Liver (tissue), 9 donors: ENCODE data around the gene VPS13C. TPM values are rescaled to one million over a fixed set of nuclear protein-coding genes. Genes with fewer than 3 reads are reported as not detected.

Experiments used
- DNase-seq: peaks from one replicate; pipeline ENCODE4 v3.0.0-alpha.2; 2017; ENCODE audit warnings: low spot score
- H3K27ac ChIP-seq, 2 donors: one replicate each; pipeline ENCODE4 v1.7.0; 2013; ENCODE audit warnings: inconsistent platforms in 2 of 2, low read length in 2 of 2, control low read depth in 1 of 2, low read depth in 1 of 2, mild to moderate bottlenecking in 1 of 2
- H3K27me3 ChIP-seq, 4 donors: one replicate each; pipeline versions ENCODE4 v1.6.1 to v1.7.0; 2013; ENCODE audit warnings: low read length in 3 of 4, inconsistent platforms in 1 of 4, mild to moderate bottlenecking in 1 of 4, moderate library complexity in 1 of 4; ENCODE audit not compliant: control insufficient read depth in 4 of 4, insufficient read depth in 4 of 4
- H3K36me3 ChIP-seq, 4 donors: one replicate each; pipeline versions ENCODE4 v1.6.1 to v1.7.0; 2013; ENCODE audit warnings: low read length in 3 of 4, mild to moderate bottlenecking in 3 of 4, low read depth in 1 of 4, moderate library complexity in 1 of 4; ENCODE audit not compliant: control insufficient read depth in 4 of 4, insufficient read depth in 3 of 4
- H3K4me1 ChIP-seq, 4 donors: one replicate each; pipeline versions ENCODE4 v1.6.1 to v1.7.0; 2013; ENCODE audit warnings: low read length in 3 of 4, mild to moderate bottlenecking in 3 of 4, moderate library complexity in 1 of 4; ENCODE audit not compliant: control insufficient read depth in 4 of 4, insufficient read depth in 4 of 4
- H3K4me3 ChIP-seq, 3 donors: one replicate each; pipeline versions ENCODE4 v1.6.1 to v1.7.0; 2013; ENCODE audit warnings: low read length in 3 of 3, control low read depth in 1 of 3, low read depth in 1 of 3, mild to moderate bottlenecking in 1 of 3
- H3K9ac ChIP-seq, 2 donors: one replicate each; pipeline ENCODE4 v1.7.0; 2013; ENCODE audit warnings: low read length in 2 of 2, mild to moderate bottlenecking in 2 of 2, moderate library complexity in 2 of 2, control low read depth in 1 of 2, low read depth in 1 of 2
- H3K9me3 ChIP-seq, 4 donors: one replicate each; pipeline versions ENCODE4 v1.6.1 to v1.7.0; 2013; ENCODE audit warnings: low read length in 3 of 4; ENCODE audit not compliant: control insufficient read depth in 4 of 4
- CTCF ChIP-seq: fragments of 150-350 bp; IDR thresholded peaks from 2 replicates; pipeline ENCODE4 v1.5.1; 2017; ENCODE audit warnings: improper control_type of control experiment, low read depth, low read length; ENCODE audit not compliant: missing input control
- EGR1 ChIP-seq, 2 donors: IDR thresholded peaks; 2 replicates each; pipeline ENCODE4 v1.6.1; 2016 to 2018; ENCODE audit warnings: antibody characterized with exemption in 2 of 2, low read depth in 2 of 2
- FOXA1 ChIP-seq: IDR thresholded peaks from 2 replicates; pipeline ENCODE4 v1.6.1; 2016; ENCODE audit warnings: antibody characterized with exemption
- FOXA2 ChIP-seq: IDR thresholded peaks from 2 replicates; pipeline ENCODE4 v1.6.1; 2016; ENCODE audit warnings: antibody characterized with exemption
- GABPA ChIP-seq, 2 donors: IDR thresholded peaks in 1 of 2; conservative IDR thresholded peaks in 1 of 2; 2 replicates each; pipeline ENCODE4 v1.6.1; 2016; ENCODE audit warnings: antibody characterized with exemption in 2 of 2, mild to moderate bottlenecking in 1 of 2, moderate library complexity in 1 of 2
- HNF4G ChIP-seq: IDR thresholded peaks from 2 replicates; pipeline ENCODE4 v1.6.1; 2016; ENCODE audit warnings: antibody characterized with exemption
- NR2F2 ChIP-seq: IDR thresholded peaks from 2 replicates; pipeline ENCODE4 v1.6.1; 2016; ENCODE audit warnings: antibody characterized with exemption
- RAD21 ChIP-seq, 2 donors: IDR thresholded peaks; 2 replicates each; pipeline ENCODE4 v1.6.1; 2016; ENCODE audit warnings: antibody characterized with exemption in 2 of 2, mild to moderate bottlenecking in 2 of 2
- REST ChIP-seq: IDR thresholded peaks from 2 replicates; pipeline ENCODE4 v1.6.1; 2016; ENCODE audit warnings: antibody characterized with exemption, mild to moderate bottlenecking
- RXRA ChIP-seq, 2 donors: IDR thresholded peaks; 2 replicates each; pipeline ENCODE4 v1.6.1; 2017 to 2018; ENCODE audit warnings: antibody characterized with exemption in 2 of 2, mild to moderate bottlenecking in 1 of 2
- SP1 ChIP-seq: IDR thresholded peaks from 2 replicates; pipeline ENCODE4 v1.6.1; 2018; ENCODE audit warnings: antibody characterized with exemption, mild to moderate bottlenecking
- TAF1 ChIP-seq: conservative IDR thresholded peaks from 2 replicates; pipeline ENCODE4 v1.6.1; 2016; ENCODE audit warnings: antibody characterized with exemption, mild to moderate bottlenecking
- YY1 ChIP-seq: IDR thresholded peaks from 2 replicates; pipeline ENCODE4 v1.6.1; 2016; ENCODE audit warnings: antibody characterized with exemption, mild to moderate bottlenecking
- WGBS: extraction: QIAGEN DNeasy Blood & Tissue Kit; methylation state at CpG from one replicate; pipeline ENCODE4 v1.1.7; 2013; 5-methylcytosine and 5-hydroxymethylcytosine counted together
- polyA plus RNA-seq, 2 donors: library from polyadenylated mRNA; stranded (reverse) in 1 of 2; unstranded in 1 of 2; fragments of 200-250 nt in 1 of 2; fragments of >200 nt in 1 of 2; fragmentation: Nextera tagmentation in 1 of 2; extraction: Ambion mirVana in 1 of 2; gene quantifications; one replicate each; pipeline versions ENCODE4 v1.2.1 to v1.2.3, GENCODE V29; 2013 to 2015
- total RNA-seq, 2 donors: library from RNA; depleted of rRNA; stranded (reverse); fragments of >200 nt; gene quantifications; one replicate each; pipeline ENCODE4 v1.2.3, GENCODE V29; 2014
- TF ChIP-seq, protein P1 (sequence below): IDR thresholded peaks from 2 replicates; pipeline ENCODE4 v1.6.1; 2016; ENCODE audit warnings: antibody characterized with exemption
- TF ChIP-seq, protein P2 (sequence below): IDR thresholded peaks from 2 replicates; pipeline ENCODE4 v1.6.1; 2016; ENCODE audit warnings: antibody characterized with exemption
- TF ChIP-seq, protein P3 (sequence below): IDR thresholded peaks from 2 replicates; pipeline ENCODE4 v1.6.1; 2016; ENCODE audit warnings: antibody characterized with exemption
- donor health status: healthy.
- donor health status: healthy.
- donor health status: healthy.
- donor health status: healthy.
- donor health status: healthy.

VPS13C gene
- total and polyA plus RNA-seq, 4 donors, result 5.4 to 42.0 (median 17.4) TPM

DNA sequence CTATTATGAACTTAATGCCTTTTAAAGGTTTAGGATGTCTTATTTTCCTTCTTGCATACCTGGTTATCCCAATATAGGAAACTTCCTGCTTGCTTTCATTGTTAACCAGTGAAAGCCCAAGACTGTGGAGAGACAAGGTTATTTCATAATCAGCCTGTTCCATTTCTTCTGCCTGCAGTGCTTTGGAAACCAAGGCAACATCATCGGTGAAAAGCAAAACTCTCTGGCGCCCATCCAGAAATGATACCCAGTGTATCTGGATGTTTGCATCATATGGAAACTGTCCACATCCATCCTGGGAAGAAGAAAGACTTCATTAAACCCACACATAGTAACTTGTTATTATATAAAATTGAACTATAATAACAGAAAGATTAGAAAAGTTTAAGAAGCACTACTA is 170.1 kb downstream of the VPS13C start:
- no peak for DNase-seq
- H3K36me3 ChIP-seq, result peaks cover 0 to 30% (median 9%) of the 10 kb centered on the region in 4 donors
- WGBS, result 92% methylated on average over 2 of the region's 2 CpGs
- no peaks in the 10 kb centered on the region for H3K4me1 ChIP-seq
- H3K9me3 ChIP-seq, result peaks cover 0 to 4% (median 0%) of the 10 kb centered on the region in 4 donors
- no peaks in the 10 kb centered on the region for H3K27me3 ChIP-seq
- H3K9ac ChIP-seq, result no peak overlapping the region
- H3K27ac ChIP-seq, result no peak overlapping the region
- TF ChIP-seq REST (no peak), GABPA (IDR thresholded peaks at IDR 0.05 in 1 of 2, conservative IDR thresholded peaks at IDR 0.05 in 1 of 2) (no peak), NR2F2 (no peak), YY1 (no peak), EGR1 (IDR thresholded peaks at IDR 0.05; ENCODE audit: low read depth in 2 of 2) (no peak), RXRA (IDR thresholded peaks at IDR 0.05) (no peak), HNF4G (no peak), FOXA1 (no peak), RAD21 (IDR thresholded peaks at IDR 0.05) (no peak)
- TF ChIP-seq, protein P1, sequence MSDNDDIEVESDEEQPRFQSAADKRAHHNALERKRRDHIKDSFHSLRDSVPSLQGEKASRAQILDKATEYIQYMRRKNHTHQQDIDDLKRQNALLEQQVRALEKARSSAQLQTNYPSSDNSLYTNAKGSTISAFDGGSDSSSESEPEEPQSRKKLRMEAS, result no peak
- TF ChIP-seq, protein P2, sequence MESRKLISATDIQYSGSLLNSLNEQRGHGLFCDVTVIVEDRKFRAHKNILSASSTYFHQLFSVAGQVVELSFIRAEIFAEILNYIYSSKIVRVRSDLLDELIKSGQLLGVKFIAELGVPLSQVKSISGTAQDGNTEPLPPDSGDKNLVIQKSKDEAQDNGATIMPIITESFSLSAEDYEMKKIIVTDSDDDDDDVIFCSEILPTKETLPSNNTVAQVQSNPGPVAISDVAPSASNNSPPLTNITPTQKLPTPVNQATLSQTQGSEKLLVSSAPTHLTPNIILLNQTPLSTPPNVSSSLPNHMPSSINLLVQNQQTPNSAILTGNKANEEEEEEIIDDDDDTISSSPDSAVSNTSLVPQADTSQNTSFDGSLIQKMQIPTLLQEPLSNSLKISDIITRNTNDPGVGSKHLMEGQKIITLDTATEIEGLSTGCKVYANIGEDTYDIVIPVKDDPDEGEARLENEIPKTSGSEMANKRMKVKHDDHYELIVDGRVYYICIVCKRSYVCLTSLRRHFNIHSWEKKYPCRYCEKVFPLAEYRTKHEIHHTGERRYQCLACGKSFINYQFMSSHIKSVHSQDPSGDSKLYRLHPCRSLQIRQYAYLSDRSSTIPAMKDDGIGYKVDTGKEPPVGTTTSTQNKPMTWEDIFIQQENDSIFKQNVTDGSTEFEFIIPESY, result no peak
- TF ChIP-seq, protein P3, sequence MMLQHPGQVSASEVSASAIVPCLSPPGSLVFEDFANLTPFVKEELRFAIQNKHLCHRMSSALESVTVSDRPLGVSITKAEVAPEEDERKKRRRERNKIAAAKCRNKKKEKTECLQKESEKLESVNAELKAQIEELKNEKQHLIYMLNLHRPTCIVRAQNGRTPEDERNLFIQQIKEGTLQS, result no peak
- H3K4me3 ChIP-seq, result no peak overlapping the region

DNA sequence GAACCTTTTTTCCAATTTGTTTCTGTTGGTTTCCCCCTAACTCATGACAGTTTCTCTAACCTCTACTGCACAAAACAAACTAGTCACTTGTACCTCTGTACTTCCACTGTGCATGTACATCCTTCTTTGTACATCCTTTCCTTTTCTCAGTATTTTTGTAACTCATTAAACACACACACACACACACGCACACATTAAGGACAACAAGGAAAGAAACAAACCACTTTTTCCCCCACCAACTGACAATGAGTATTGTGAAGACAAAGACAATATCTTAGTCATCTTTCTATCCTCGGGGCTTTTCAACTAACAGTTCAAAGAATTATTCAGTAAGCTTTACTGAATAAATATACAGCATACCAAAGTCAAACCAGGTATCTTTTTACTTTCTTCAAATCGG is 170.5 kb downstream of the VPS13C start:
- TF ChIP-seq GABPA (IDR thresholded peaks at IDR 0.05 in 1 of 2, conservative IDR thresholded peaks at IDR 0.05 in 1 of 2), result no peak
- no peak for TF ChIP-seq FOXA1
- TF ChIP-seq, protein P3, result no peak
- no peak for TF ChIP-seq SP1
- TF ChIP-seq YY1, result no peak
- TF ChIP-seq, protein P1, result no peak
- no peak for TF ChIP-seq NR2F2
- no peak for TF ChIP-seq RXRA (IDR thresholded peaks at IDR 0.05)
- no peak for TF ChIP-seq CTCF
- no peak for TF ChIP-seq TAF1
- no peak for TF ChIP-seq RAD21 (IDR thresholded peaks at IDR 0.05)
- no peak for TF ChIP-seq FOXA2
- TF ChIP-seq EGR1 (IDR thresholded peaks at IDR 0.05; ENCODE audit: low read depth in 2 of 2), result no peak
- TF ChIP-seq HNF4G, result no peak
- TF ChIP-seq, protein P2, result no peak
- no peak overlapping the region for H3K27ac ChIP-seq
- H3K4me3 ChIP-seq, result no peak overlapping the region
- WGBS, result 96% methylated on average over 3 of the region's 3 CpGs
- H3K27me3 ChIP-seq, result no peaks in the 10 kb centered on the region
- H3K9me3 ChIP-seq, result peaks cover 0 to 4% (median 0%) of the 10 kb centered on the region in 4 donors
- no peaks in the 10 kb centered on the region for H3K4me1 ChIP-seq
- DNase-seq, result no peak
- H3K9ac ChIP-seq, result no peak overlapping the region
- peaks cover 0 to 30% (median 9%) of the 10 kb centered on the region in 4 donors for H3K36me3 ChIP-seq
